ENCODE measurements around the gene ZNF732. TPM values are rescaled to one million over a fixed set of nuclear protein-coding genes. Genes with fewer than 3 reads are reported as not detected.

ZNF732 gene
- total RNA-seq, 2 experiments from 2014 or later, result not detected

DNA sequence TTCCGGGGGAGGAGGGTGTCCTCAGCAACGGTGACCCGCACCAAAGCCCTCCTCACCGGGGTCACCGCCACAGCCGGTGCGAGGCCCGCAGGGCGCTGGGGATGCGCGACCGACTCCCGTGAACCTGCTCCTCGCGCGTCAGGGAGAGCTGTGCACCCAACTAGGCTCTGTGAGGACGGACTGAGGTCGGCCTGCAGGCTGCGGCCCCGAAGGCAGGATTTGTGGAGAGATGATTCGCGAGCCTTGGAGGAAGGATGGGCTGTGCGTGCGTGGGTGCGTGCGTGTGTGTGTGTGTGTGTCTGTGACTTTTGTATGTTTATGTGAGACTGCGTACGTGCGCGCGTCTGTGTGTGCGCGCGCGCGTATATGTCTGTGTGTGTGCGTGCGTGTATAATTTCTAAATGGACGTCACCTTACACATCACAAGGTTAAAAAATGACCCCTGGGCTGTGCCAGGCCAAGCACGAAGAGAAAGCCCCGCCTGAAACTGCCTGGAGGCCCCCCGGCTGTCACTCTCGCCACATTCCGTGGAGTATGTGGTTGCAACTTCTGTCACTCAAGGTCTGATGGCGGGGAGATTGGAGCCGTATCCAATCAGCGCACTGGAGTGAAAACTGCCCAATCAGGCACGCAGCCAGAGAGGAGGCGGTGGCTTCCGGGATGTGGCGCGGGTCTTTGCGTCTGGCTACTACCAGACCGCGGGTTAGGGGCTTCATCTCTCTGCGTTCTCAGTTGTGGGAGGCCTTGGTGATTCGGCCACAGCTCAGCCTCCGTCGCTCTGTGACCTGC is 32.1 kb upstream of the ZNF732 start, which contains the start of gene ZNF141:
Gene ZNF141 (plus strand): TSS at position 672 of the 789 bp plus-strand sequence. CDS start 170 bp downstream, outside the sequence.
- intact Hi-C loops (cut with micrococcal nuclease), result no loop called here
- Mint-ChIP-seq H3K36me3 (ENCODE audit: low read depth) (peaks cover 59% of the 10 kb centered on the region), H3K27ac (peak within 1 kb of the TSS; percentile 100), H3K27me3 (no peaks in the 10 kb centered on the region), H3K4me3 (peak within 1 kb of the TSS; percentile 98), H3K9me3 (peaks cover 34% of the 10 kb centered on the region), H3K4me1 (ENCODE audit: low read depth) (peaks cover 22% of the 10 kb centered on the region)
- ChIA-PET CTCF (no interaction called here), POLR2A (interaction anchor here (0.7 to 2.0 kb wide), 5 partner anchors 9 to 213 kb away, joined by 3 to 6 read pairs (median 5); partner anchors contain the start of gene ZNF718)
- ATAC-seq (peak; percentile 94), DNase-seq (peak; percentile 96)
- TF ChIP-seq CTCF (IDR thresholded peaks at IDR 0.05), result no peak

GRCh38 chr4:336893-337142 is 31.5 kb upstream of the ZNF732 start:
- intact Hi-C loops (cut with micrococcal nuclease), result no loop called here
- H3K4me1 Mint-ChIP-seq (ENCODE audit: low read depth), result peaks cover 22% of the 10 kb centered on the region
- no peak for DNase-seq
- ATAC-seq, result no peak
- TF ChIP-seq CTCF (IDR thresholded peaks at IDR 0.05), result no peak
- H3K27ac Mint-ChIP-seq, result peak overlapping the region; percentile 100
- ChIA-PET POLR2A (interaction anchor here (1.7 kb wide), 1 partner anchor 9 kb away, joined by 5 read pairs; no protein-coding TSS in a partner anchor), CTCF (no interaction called here)
- peaks cover 54% of the 10 kb centered on the region for H3K36me3 Mint-ChIP-seq (ENCODE audit: low read depth)
- H3K9me3 Mint-ChIP-seq, result peaks cover 31% of the 10 kb centered on the region
- peak overlapping the region; percentile 98 for H3K4me3 Mint-ChIP-seq
- no peaks in the 10 kb centered on the region for H3K27me3 Mint-ChIP-seq

DNA sequence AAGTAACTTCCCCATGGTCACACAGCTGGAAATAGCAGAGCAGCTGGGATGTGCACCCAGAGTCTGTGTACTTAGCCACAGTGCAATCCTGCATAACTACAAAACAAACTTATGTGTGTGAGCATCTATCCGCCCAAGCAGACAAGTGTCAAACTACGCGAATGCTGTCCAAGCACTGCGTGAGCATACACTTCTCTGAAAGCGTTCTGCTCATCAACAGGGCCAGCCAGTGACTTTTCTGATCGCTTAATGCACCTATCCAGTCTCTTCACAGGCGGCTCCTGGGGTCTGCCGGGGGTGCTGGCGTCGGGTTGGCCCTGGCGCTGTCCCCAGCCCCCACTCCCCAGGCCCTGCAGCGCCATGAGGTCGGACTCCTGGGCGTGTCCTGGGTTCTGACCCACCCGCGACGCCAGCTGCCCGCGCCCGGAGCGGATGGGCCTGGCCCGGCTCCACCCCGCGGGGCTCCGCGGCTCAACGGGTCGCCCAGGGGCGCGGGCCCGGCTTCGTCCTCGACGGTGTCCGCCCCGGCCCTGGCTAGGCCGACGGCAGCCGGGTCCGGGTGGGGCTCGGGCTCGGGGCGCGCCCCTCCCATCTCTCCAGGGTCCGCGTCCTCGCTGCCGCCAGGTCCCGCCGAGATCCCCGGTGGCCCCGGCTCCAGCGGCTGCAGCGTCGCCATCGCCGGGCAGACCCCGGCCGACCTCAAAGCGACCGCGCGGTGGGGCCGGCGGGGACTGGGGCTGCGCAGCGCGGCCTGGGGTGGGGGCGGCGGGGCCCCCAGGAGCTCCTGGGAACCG is 31.0 kb upstream of the ZNF732 start:
- Mint-ChIP-seq H3K27me3 (no peaks in the 10 kb centered on the region), H3K27ac (peak overlapping the region; percentile 70), H3K36me3 (ENCODE audit: low read depth) (peaks cover 49% of the 10 kb centered on the region), H3K4me1 (ENCODE audit: low read depth) (peaks cover 22% of the 10 kb centered on the region), H3K9me3 (peaks cover 27% of the 10 kb centered on the region), H3K4me3 (peak overlapping the region; percentile 98)
- ChIA-PET CTCF (no interaction called here), POLR2A (interaction anchor here (1.7 kb wide), 1 partner anchor 8 kb away, joined by 5 read pairs; no protein-coding TSS in a partner anchor)
- ATAC-seq (no peak), DNase-seq (peak; percentile 4)
- TF ChIP-seq CTCF (IDR thresholded peaks at IDR 0.05), result no peak
- intact Hi-C loops (cut with micrococcal nuclease), result no loop called here

GRCh38 chr4:335515-335914 is 30.2 kb upstream of the ZNF732 start:
- no peak for TF ChIP-seq CTCF (IDR thresholded peaks at IDR 0.05)
- Mint-ChIP-seq H3K36me3 (ENCODE audit: low read depth) (peaks cover 41% of the 10 kb centered on the region), H3K27ac (no peak overlapping the region), H3K4me3 (peak overlapping the region; percentile 63), H3K4me1 (ENCODE audit: low read depth) (peaks cover 20% of the 10 kb centered on the region), H3K9me3 (peaks cover 26% of the 10 kb centered on the region), H3K27me3 (no peaks in the 10 kb centered on the region)
- ChIA-PET POLR2A (no interaction called here), CTCF (no interaction called here)
- DNase-seq, result no peak
- intact Hi-C loops (cut with micrococcal nuclease), result no loop called here
- ATAC-seq, result no peak

DNA sequence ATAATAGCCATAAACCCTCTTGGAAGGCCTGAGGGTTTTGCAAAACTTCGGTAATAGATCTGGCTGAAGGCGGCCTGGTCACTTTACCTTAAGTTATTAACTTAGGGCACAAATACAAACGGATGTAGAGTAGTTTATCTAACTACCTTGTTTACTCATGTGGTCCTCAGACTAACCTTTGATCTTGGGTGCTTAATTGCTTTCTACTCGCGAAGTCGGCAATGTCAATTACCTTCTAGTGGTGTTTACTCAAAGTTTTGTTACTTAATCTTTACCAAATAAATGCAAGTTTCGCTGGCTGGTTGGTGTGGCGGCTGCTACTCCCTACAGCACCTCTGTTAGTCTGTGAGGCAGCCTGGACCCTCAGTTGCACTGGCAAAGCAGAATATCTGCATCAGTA is 23.5 kb upstream of the ZNF732 start:
- ChIA-PET CTCF (interaction anchor here (0.6 kb wide), 1 partner anchor 96 kb away, joined by 3 read pairs; no protein-coding TSS in a partner anchor), POLR2A (interaction anchor here (1.1 to 1.3 kb wide), 2 partner anchors 9 to 84 kb away, joined by 4 to 5 read pairs; partner anchors contain the start of gene ZNF141)
- TF ChIP-seq CTCF (IDR thresholded peaks at IDR 0.05), result no peak
- DNase-seq (no peak), ATAC-seq (no peak)
- Mint-ChIP-seq H3K36me3 (ENCODE audit: low read depth) (no peaks in the 10 kb centered on the region), H3K4me3 (no peak overlapping the region), H3K27me3 (no peaks in the 10 kb centered on the region), H3K27ac (no peak overlapping the region), H3K4me1 (ENCODE audit: low read depth) (no peaks in the 10 kb centered on the region), H3K9me3 (peaks cover 24% of the 10 kb centered on the region)
- intact Hi-C loops (cut with micrococcal nuclease), result no loop called here
